IPS-NIHi11 (cell line): ENCODE measurements around the gene PAX7.

Source experiments
- DNase-seq: peaks from one replicate; pipeline ENCODE4 v3.0.0; 2012; ENCODE audit warnings: mixed read lengths, low spot score

The PAX7 gene

DNA sequence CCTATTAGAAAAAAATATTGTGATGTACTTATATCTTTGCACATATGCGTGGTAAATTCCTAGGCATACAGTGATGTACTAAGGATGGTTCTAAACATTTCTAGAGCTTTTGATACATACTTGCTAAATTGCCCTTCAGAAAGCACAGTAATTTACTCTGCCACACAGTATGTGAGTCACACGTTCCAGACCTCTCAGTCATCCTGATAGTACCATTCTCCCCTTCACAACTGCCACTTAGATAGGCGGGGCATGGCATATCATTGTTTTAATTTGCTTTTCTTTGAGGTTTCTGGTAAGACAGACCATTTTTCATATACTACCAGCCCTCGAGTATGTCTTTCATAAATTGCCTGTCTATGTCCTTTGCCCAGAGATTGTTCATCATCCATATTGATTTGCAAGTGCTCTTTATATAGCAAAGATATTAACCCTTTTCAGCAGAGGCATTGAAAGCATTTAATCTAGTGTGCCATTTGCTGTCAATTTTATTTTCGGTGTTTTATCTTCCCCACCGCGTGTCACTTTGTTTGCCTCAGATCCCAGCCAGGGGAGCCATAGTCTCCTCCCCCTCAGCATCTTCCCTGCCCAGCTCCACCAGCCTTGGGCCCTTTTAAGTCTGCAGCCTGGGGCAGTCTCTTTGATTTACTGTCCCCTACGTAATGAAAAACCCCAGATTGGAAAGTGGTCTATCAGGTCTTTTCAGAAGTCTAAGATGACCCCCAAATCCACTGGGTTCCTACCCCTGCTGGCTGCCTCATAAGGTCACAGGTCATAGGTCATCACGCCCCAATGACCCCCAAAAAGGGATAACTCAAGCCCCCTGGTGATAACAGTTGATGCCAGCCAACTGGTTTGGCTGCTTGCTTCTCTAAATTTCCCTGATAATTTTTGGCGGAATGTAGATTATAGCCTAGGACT is 11.8 kb upstream of the PAX7 start:
- DNase-seq: no peak

DNA sequence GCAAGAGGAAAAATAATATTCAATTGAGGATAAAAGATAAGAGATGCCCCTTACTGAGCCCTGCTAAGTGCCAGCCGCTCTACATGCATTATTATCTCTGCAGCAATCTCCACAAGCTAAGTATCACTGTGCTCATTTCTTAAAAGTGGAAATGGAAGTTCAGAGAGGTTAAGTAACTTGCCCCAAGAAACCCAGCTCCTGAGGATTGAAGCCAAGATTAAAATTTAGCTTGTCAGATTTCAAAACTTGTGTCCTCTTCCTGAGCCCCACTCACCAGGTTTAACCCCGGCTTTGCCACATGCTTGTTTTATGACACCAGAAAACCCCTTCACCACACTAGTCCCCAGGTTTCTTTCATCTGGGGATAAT is 11.2 kb upstream of the PAX7 start:
- no peak for DNase-seq

DNA sequence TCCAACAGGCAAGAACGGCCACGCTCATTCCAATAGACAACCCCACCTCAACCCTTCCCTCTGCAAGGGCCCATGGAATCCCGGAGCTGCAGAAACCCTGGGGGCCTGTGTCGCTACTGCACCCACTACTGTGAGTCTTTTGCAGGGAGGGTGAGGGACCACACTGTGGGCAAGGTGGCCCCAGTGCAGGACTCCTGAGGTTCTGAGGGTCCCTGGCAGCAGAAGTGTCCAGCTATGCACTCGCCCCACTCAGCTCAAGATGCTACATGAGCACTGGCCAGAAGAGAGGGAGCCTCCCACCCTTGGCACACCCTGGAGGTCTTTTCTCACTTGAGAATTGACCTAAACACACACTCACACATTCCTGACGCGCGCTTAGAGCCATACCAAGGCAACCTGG is 2.1 kb upstream of the PAX7 start:
- no peak for DNase-seq

DNA sequence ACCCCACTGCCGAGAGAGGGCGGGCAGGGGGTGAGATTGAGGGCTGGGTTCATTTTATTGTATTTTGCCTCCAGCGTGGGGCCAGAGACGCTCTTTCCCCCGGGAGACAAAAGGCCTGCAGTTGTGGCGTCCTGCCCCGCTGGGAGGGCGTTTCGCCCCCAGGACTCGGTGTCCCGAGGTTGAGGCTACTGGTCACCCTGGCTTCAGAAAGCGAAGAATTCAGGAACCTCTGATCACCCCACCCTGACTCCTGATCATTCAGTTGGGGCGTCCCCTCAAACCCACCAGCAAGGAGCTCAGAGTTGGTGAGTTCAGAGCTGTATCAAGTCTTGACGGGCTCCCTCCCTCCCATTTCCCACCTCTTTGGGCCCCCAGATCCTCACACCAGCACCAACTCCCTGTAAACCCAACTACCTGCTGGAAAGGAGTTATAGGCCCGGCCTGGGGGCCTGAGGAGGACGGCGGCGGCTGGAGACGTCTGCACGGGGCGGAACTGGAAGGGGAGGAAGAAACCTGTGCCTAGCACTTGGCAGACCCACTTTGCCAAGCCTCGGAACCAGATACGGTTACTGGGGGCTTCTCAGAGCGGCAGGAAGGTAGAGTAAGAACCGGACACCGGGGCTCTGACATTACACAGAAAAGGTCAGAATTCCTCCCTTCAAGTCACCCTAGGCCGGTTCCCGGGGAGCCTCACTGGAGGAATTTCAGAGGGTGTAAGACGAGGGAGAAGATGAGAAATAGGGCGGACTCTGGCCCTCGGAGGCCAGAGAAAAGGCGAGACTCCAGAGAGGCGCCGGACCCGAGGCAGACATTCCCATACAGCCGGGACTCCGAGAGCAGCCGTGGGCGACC is 761 bp upstream of the PAX7 start:
- no peak for DNase-seq

DNA sequence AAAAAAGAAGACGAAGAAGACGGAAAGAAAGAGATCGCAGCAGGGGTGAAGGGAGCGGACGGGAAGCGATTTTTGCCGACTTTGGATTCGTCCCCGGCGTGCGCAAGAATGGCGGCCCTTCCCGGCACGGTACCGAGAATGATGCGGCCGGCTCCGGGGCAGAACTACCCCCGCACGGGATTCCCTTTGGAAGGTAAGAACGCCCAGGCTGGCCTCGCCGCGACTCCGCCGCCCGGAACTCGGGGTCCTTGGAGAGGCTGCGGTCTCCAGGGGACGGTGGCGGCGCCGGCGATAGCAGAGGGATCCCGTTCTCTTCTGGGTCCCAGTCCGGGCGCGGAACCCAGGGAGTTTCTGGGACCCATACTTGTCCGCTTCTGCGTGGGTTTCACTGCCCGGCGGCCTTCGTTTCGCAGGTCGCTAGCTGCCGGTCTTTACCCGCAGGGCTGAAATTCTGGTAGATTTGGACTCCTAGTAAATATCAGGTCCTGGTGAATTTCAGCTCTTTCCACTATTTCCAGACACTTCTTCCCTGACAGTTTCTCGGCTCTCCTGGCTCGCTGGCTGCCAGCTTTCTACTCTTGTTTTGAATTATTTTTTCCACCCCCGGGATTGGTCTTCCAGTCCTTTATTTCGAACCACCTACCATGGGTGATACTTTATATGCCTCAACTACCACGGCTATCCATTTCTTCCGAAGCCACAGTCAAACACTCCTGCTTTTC is 1.0 kb downstream of the PAX7 start:
- DNase-seq: no peak

DNA sequence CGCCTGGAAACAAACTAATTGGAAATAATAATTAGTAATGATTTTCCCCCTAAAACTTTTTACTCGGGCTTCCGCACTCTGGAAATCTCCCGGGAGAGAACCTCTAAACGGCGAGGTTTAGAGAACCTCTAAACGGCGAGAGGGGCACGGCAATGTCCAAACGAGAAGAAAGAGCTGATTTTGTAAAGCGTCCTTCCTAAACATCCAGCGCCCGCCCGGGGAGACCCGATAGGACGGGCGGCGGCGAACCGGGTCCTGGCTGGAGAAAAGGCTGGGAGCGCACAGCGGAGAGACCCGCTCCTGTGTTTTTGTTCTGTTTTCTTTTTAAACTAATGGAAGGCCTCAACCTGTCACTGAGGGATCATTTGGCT is 1.6 kb downstream of the PAX7 start:
- DNase-seq: no peak

DNA sequence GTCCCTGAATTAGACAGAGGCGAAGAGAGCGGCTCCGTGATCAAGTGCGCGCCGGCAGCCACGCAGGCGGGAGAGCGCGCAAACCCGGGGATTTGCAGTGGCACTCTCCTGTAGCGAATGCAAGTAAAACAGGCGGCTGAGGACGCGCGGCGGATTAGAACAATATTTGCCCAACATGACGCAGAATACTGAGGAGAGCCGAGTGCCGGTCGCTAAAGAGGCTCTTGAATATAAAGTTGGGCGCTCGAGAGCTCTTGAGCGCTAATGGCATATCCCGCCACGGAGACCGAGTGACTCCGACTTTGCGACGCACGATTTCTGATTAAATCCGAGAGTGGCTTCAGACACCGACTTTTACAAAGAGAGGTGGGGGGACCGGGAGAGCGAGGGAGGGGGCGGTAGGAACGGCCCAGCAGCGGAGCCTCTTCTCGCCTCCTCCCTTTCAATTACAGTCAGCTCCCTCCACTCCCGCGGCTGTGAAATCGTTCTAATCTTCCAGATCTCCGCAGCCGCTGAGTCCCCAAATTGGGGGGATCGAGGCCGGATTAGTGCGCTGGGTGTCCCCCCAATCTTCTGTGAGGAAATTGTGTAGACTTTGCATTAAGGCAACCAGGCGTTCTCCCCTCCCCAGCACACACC is 2.3 kb downstream of the PAX7 start:
- no peak for DNase-seq

DNA sequence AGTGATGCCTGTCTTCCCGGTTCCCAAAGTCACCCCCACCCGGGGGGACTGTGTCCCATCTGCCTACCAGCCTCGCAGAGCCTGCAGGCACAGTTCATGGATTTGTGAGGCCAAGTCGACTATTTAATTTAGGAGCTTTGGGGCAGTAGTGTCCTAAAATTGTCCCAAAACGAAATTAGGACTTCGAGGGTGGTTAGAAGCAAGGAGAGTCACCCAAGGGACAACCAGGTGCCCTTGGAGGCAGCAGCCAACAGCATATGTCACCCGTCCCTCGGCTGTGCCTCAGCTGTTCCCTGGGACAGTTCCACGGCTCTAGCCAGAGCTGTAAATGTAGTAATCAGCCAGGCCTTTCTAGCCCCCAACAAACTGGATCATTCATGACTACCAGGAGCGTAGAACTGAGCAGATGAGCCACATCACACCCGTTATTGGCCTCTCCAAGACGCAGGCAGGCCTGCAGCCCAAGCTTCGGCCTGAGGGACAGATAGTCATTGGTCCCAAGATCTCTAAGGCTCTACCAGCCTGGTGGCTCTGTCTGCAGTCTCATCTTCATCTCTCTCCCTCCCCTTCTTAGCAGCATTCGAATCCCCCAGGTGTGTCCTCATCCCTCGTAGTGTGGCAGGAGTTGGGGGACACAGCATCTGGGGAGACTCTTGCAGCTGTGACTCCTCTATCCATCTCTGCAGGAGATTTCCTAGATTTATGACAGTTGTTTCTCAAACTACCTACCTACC is 2.9 kb downstream of the PAX7 start:
- no peak for DNase-seq

DNA sequence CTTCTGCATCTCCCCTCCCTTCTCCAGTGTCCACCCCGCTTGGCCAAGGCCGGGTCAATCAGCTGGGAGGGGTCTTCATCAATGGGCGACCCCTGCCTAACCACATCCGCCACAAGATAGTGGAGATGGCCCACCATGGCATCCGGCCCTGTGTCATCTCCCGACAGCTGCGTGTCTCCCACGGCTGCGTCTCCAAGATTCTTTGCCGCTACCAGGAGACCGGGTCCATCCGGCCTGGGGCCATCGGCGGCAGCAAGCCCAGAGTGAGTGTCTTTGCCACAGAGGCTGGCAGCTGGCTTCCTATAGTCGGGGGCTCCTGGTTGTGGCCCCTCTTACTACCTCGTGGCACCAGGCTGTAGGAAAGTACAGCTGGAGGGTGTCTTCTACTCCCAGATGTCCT is 3.6 kb downstream of the PAX7 start:
- no peak for DNase-seq

DNA sequence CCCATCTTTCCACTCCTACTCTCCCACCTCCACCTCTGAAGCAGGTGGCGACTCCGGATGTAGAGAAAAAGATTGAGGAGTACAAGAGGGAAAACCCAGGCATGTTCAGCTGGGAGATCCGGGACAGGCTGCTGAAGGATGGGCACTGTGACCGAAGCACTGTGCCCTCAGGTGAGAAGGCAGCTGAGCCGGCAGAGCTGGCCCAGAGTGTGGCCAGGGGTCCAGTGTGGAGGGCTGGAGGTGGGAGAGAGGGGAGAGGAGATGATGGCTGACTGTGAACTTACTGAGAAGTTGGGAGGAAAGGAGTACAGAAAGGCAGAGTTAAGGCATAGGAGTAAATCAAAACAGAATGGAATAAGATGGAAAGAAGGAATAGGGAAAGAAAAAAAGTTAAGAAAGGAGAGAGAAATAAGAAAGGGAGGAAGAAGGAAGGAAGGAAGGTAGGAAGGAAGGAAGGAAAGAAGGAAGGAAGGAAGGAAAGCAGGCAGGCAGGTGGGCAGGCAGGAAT is 4.5 kb downstream of the PAX7 start:
- DNase-seq: no peak

DNA sequence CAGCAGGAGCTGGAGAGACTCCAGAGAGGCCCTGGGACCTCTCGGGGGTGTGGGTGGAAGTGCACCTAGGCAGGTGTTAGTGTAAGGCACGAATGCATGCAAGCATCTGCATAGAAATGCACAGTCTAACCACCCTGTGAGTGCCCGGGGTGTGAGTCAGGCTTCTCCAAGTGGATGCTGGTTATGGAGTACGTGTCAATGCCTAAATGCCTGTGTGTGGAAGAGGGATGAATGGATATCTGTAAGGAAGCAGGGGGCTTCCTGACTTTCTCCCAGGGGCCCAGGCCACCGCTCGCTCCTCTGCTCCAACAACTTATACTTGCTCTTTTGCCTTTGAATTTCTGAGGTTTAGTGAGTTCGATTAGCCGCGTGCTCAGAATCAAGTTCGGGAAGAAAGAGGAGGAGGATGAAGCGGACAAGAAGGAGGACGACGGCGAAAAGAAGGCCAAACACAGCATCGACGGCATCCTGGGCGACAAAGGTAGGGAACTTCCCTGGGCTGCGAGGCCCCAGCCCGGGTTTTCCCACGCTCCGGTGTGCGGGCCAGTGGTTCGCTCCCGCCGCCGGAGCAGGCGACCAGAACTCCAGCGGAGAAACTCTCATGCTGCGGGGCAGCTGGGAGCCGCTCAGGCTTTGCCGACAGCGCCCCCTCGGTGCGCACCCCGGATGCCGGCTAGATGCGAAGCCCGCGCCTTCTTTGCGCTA is 5.4 kb downstream of the PAX7 start:
- DNase-seq: no peak

DNA sequence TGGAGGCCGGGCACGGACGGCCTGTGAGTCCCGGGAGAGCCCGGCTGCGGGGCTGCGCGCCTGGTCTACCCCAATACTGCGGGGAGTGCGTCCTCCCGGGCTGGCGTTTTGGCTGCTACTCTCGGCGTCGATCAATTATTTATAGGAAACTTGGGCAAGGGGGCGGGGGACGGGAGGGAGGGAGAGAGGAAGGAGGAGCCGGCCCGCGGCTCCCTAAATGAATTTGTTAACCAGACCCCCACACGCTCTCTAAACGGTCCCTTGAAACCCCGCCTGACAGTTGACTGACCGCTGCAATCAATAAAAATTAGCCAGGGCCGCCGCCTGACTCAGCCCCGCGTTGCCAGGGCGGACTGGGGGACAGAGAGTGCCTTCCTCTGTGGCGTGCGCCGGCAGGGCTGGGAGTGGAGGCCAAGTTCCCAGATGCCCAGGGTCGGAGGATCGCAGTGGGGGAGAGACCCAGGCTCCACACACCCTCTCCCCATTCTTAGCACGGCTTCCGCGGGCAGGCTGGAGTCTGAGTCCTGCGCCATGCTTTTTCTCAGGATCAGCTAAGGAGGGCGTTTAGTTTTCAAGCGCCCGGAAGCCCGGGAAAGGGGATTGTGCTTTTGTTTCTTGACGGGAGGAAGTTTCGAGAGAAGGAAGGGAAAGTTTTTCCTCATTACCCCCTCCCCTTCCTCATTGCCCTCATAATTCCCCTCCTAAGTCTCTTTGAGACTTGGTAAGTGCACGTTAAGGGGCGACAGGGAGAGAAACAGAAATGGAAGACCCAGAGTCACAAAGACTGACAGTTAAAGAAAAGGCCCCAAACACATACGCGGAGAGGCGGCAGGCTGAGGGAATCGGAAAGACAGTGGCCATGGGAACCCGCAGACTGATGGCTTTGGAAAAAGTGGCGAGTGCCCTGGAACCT is 6.2 kb downstream of the PAX7 start:
- DNase-seq: no peak

DNA sequence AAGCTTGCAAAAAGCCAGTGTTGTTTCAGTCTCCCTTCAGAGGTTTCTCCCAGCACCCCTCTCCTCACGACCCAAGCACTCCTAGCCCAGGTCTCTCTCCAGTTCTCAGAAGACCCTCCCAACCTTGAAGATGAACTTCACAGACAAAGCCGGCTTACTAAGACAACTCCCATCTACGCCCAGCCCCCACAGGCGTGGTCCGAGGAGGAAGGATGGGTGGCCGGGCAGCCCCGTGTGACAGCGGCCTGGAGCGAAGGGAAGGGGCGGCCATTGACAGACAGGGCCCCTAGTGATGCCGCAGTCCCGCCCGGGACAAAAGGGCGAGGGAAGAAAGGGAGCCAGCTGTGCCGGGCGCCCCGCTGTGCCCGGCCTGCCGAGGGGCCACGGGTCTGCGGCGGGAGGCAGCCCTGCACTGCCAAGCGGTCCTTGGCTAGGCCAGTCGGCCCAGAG is 6.9 kb downstream of the PAX7 start:
- DNase-seq: no peak

DNA sequence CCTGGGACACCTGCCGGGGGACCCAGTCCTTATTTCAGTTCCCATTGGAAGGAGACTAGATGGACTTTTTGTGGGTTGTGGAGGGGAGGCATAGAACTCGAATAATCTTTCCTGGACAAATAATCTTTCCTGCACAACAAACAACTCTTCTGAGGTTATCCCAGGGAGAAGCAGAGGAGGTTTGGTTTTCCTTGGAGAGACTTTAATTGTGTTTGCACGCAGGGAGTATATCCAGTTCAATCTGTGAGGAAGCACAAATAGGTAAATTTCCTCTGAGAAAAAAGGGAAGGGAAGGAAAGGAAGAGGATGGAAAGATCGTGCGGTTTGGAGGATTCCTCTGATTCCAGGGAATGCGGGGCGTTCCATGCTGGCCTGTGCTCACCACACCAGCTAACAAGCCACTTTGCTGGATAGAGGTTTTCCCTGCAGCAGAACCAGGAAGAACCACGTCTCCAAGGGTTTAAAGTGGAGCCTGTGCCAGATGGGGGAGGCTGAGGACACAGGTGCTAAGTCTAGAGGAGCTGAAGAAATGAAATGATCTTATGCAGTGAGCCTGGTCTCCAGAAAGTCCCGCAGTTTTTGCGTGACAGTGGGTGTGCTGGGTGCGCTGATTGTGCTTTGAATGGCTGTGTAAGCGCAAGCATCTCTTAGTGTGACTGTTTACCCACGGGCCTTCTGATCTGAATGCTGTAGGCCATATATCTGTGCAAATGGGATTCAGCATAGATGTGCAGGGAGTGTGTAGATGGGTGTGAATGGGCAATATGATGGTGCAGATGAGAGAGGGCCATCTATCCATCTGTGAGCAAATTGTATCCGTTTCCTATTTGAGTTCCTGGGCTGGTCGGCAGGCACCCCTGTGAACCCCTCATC is 7.6 kb downstream of the PAX7 start:
- DNase-seq: no peak

DNA sequence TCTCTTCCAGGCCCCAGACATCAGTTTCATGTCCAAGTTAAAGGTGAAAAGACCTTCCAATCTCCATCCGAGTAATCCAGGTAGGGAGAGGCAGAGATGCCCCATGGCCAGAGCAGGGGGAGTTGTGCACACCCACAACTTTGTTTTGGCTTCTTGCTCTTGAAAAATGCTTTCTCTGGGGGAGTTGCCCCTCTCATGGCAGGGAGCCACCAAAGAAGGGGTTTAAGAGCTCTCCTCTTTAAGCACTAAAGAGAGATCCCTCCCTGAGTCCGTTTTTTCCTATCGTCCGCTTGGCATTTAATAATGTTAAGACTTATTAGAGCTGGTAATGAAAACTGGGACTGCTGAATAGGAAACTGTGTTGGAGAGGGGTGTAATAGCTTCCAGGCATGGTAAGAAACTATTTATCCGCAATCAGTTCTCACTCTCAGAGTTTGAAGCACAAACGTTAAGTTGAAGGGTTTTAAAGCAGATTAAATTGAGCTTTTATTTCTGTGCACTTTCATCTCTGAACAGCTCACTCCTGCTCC is 8.3 kb downstream of the PAX7 start:
- DNase-seq: no peak

DNA sequence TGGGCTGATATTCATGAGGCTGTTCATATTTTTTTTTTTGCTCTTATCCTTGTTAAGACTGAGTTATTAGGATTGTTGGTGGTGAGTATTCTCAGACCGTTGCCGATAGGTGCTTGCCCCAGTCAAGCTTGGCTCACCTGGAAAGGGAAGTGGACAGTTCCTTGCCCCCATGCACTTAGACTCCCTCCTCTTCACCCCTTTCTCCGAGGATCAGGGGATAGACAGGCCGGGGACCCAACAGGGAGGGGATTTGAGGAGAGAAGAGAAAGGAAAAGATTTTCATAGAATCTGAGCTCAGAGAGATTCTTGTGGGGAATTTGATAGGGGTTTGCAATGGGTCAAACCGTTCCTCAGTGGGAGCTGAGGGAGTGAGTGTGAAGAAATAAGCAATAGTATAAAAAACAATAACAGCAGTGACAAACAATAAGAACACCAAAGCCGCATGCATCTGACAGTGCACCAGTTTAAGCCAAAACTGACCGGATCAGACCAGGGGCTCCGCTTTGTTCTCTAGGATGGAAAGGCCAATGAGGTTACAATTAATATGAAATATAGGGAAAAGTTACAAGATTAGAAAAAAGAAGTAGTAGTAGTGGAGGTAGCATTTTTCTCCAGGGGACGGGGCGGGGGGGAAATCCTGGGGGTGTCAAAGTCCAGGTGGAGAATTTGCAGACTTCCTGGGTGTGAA is 8.9 kb downstream of the PAX7 start:
- no peak for DNase-seq

DNA sequence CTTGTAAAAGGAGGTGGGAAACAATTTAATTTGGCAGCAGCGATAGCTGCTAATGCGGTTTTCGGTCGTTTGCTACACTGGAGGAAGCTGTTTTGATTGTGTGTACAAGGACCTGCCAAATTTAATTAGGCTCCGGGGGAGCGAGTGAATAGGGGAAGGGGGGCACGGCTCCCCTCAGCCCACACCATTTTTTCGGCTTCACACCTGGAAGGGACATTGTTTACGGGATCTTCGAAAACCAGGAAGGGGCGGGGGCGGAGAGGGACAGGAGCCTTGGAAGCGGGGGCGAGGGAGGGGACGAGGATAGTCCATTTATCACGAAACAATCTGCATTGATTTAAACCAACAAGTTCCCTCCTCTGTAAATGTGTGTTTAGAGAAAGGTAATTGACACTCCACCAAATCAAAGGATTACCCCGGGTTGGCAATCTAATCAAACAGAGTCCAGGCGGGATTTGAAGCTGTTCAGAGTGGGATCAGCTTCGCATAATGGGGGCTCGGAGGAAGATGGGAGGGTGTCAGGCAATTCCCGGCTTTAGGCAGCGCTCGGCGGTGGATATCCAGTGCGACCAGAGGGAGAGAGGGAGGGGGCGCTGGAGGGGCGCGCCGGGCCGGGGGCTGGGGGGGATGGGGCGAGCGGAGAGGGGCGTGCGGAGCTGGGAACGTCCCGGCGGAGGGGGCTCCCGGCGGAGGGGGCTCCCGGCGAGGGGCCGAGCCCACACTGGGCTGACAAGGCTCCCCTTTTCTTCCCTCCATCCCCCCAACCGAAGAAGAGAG is 9.8 kb downstream of the PAX7 start:
- DNase-seq: no peak
